ENCODE results near the gene VAV2. TPM values are rescaled to one million over a fixed set of nuclear protein-coding genes. Genes with fewer than 3 reads are reported as not detected.

Gene VAV2
- total RNA-seq, 2 experiments from 2014 or later, result 4.7 to 6.4 TPM

- Mint-ChIP-seq H3K4me3 (no peak overlapping the region), H3K9me3 (no peaks in the 10 kb centered on the region), H3K27ac (no peak overlapping the region), H3K4me1 (no peaks in the 10 kb centered on the region), H3K27me3 (no peaks in the 10 kb centered on the region), H3K36me3 (no peaks in the 10 kb centered on the region)
- DNase-seq (no peak), ATAC-seq (ENCODE audit: low read depth) (no peak)
- POLR2A ChIA-PET, result no interaction called here
Measured at GRCh38 chr9:133834080-133834976, 157.8 kb downstream of the VAV2 start.

- no peaks in the 10 kb centered on the region for H3K4me1 Mint-ChIP-seq
- no peak for DNase-seq
- no peaks in the 10 kb centered on the region for H3K27me3 Mint-ChIP-seq
- ATAC-seq (ENCODE audit: low read depth), result no peak
- H3K4me3 Mint-ChIP-seq, result no peak overlapping the region
- no peak overlapping the region for H3K27ac Mint-ChIP-seq
- POLR2A ChIA-PET, result no interaction called here
- no peaks in the 10 kb centered on the region for H3K9me3 Mint-ChIP-seq
- H3K36me3 Mint-ChIP-seq, result no peaks in the 10 kb centered on the region
Measured at GRCh38 chr9:133833388-133834025, 158.6 kb downstream of the VAV2 start.

- no peak overlapping the region for H3K4me3 Mint-ChIP-seq
- no peak overlapping the region for H3K27ac Mint-ChIP-seq
- ATAC-seq (ENCODE audit: low read depth) (no peak), DNase-seq (no peak)
- POLR2A ChIA-PET, result no interaction called here
- no peaks in the 10 kb centered on the region for H3K9me3 Mint-ChIP-seq
- H3K36me3 Mint-ChIP-seq, result no peaks in the 10 kb centered on the region
- no peaks in the 10 kb centered on the region for H3K4me1 Mint-ChIP-seq
- H3K27me3 Mint-ChIP-seq, result no peaks in the 10 kb centered on the region
Measured at GRCh38 chr9:133832877-133833276, 159.2 kb downstream of the VAV2 start.

GRCh38 chr9:133830711-133831110, 161.4 kb downstream of the VAV2 start:
- Mint-ChIP-seq H3K4me1 (no peaks in the 10 kb centered on the region), H3K27me3 (no peaks in the 10 kb centered on the region), H3K4me3 (no peak overlapping the region), H3K9me3 (no peaks in the 10 kb centered on the region), H3K27ac (no peak overlapping the region), H3K36me3 (no peaks in the 10 kb centered on the region)
- DNase-seq, result no peak
- ATAC-seq (ENCODE audit: low read depth), result no peak
- POLR2A ChIA-PET, result interaction anchor here (0.7 kb wide), 1 partner anchor 385 kb away, joined by 6 read pairs; no protein-coding TSS in a partner anchor

- no peaks in the 10 kb centered on the region for H3K27me3 Mint-ChIP-seq
- no peak for ATAC-seq (ENCODE audit: low read depth)
- POLR2A ChIA-PET, result no interaction called here
Measured at GRCh38 chr9:133830310-133830709, 161.8 kb downstream of the VAV2 start.

GRCh38 chr9:133828338-133828997, 163.7 kb downstream of the VAV2 start:
- H3K9me3 Mint-ChIP-seq, result no peaks in the 10 kb centered on the region
- ATAC-seq (ENCODE audit: low read depth) (no peak), DNase-seq (no peak)
- POLR2A ChIA-PET, result no interaction called here
- H3K4me3 Mint-ChIP-seq, result no peak overlapping the region
- H3K4me1 Mint-ChIP-seq, result no peaks in the 10 kb centered on the region
- H3K36me3 Mint-ChIP-seq, result no peaks in the 10 kb centered on the region
- H3K27me3 Mint-ChIP-seq, result no peaks in the 10 kb centered on the region
- no peak overlapping the region for H3K27ac Mint-ChIP-seq

More at GRCh38 chr9:133830310-133830709, 161.8 kb downstream of the VAV2 start:
- no peak overlapping the region for H3K27ac Mint-ChIP-seq
- no peak for DNase-seq
- H3K4me1 Mint-ChIP-seq, result no peaks in the 10 kb centered on the region
- H3K9me3 Mint-ChIP-seq, result no peaks in the 10 kb centered on the region
- no peak overlapping the region for H3K4me3 Mint-ChIP-seq
- H3K36me3 Mint-ChIP-seq, result no peaks in the 10 kb centered on the region

GRCh38 chr9:133826289-133827085, 165.6 kb downstream of the VAV2 start:
- H3K27me3 Mint-ChIP-seq, result no peaks in the 10 kb centered on the region
- H3K36me3 Mint-ChIP-seq, result no peaks in the 10 kb centered on the region
- no peaks in the 10 kb centered on the region for H3K4me1 Mint-ChIP-seq
- DNase-seq, result no peak
- no peak overlapping the region for H3K4me3 Mint-ChIP-seq
- no peak for ATAC-seq (ENCODE audit: low read depth)
- no peaks in the 10 kb centered on the region for H3K9me3 Mint-ChIP-seq
- POLR2A ChIA-PET, result no interaction called here
- no peak overlapping the region for H3K27ac Mint-ChIP-seq

GRCh38 chr9:133825555-133826218, 166.4 kb downstream of the VAV2 start:
- Mint-ChIP-seq H3K9me3 (no peaks in the 10 kb centered on the region), H3K4me1 (no peaks in the 10 kb centered on the region), H3K27me3 (no peaks in the 10 kb centered on the region), H3K4me3 (no peak overlapping the region), H3K27ac (no peak overlapping the region), H3K36me3 (no peaks in the 10 kb centered on the region)
- ATAC-seq (ENCODE audit: low read depth) (no peak), DNase-seq (no peak)
- POLR2A ChIA-PET, result no interaction called here

GRCh38 chr9:133824802-133825186, 167.3 kb downstream of the VAV2 start:
- POLR2A ChIA-PET, result no interaction called here
- Mint-ChIP-seq H3K4me1 (no peaks in the 10 kb centered on the region), H3K27ac (no peak overlapping the region), H3K36me3 (no peaks in the 10 kb centered on the region), H3K4me3 (no peak overlapping the region), H3K9me3 (no peaks in the 10 kb centered on the region), H3K27me3 (no peaks in the 10 kb centered on the region)
- no peak for DNase-seq
- ATAC-seq (ENCODE audit: low read depth), result no peak

GRCh38 chr9:133824106-133824801, 167.9 kb downstream of the VAV2 start:
- DNase-seq, result no peak
- H3K9me3 Mint-ChIP-seq, result no peaks in the 10 kb centered on the region
- H3K27ac Mint-ChIP-seq, result no peak overlapping the region
- no peaks in the 10 kb centered on the region for H3K27me3 Mint-ChIP-seq
- no peaks in the 10 kb centered on the region for H3K4me1 Mint-ChIP-seq
- no peak for ATAC-seq (ENCODE audit: low read depth)
- no peaks in the 10 kb centered on the region for H3K36me3 Mint-ChIP-seq
- POLR2A ChIA-PET, result no interaction called here
- H3K4me3 Mint-ChIP-seq, result no peak overlapping the region

GRCh38 chr9:133823189-133824105, 168.7 kb downstream of the VAV2 start:
- Mint-ChIP-seq H3K9me3 (no peaks in the 10 kb centered on the region), H3K27me3 (no peaks in the 10 kb centered on the region), H3K4me3 (no peak overlapping the region), H3K27ac (no peak overlapping the region), H3K4me1 (no peaks in the 10 kb centered on the region), H3K36me3 (no peaks in the 10 kb centered on the region)
- POLR2A ChIA-PET, result no interaction called here
- no peak for DNase-seq
- no peak for ATAC-seq (ENCODE audit: low read depth)

Data from activated naive CD8-positive, alpha-beta T cell treated with anti-CD3 and anti-CD28 coated beads, Interleukin-2, amount 10 ng/mL, durations not matched to agents 7 days and 5 days (primary cell).